HepG2 (cell line): ENCODE measurements around the gene TFCP2L1. TPM values are rescaled to one million over a fixed set of nuclear protein-coding genes. Genes with fewer than 3 reads are reported as not detected.

Source experiments
- ATAC-seq: fragments of 200-7000 bp; cut with Tn5 transposase; 3 replicates; pipeline ENCODE4 v1.9.1; 2020; ENCODE audit warnings: mild to moderate bottlenecking, moderate library complexity
- BruUV-seq: library from RNA; stranded (reverse); fragments of 400-500 nt; replicated peaks from 2 replicates; lab custom pipeline; 2021; lab: Mats Ljungman, UMichigan
- CTCF ChIA-PET: fragments of 300-600 bp; formaldehyde crosslinking; extraction: SDS; loops from one replicate; lab custom pipeline; 2021; ENCODE audit warnings: low total read pairs, inconsistent platforms, low intra/inter-chr PET ratio; lab: Yijun Ruan, JAX
- POLR2A ChIA-PET: fragments of 350-600 bp; sonication (Branson Sonifier 250); formaldehyde crosslinking; loops from one replicate; lab custom pipeline; 2020; ENCODE audit warnings: antibody characterized with exemption, inconsistent platforms; lab: Yijun Ruan, JAX
- DNase-seq: peaks from one replicate; pipeline ENCODE4 v3.0.0-alpha.2; 2015; ENCODE audit warnings: low spot score
- FAIRE-seq: peaks from 3 replicates; lab custom pipeline; 2011; peaks lifted over from hg19 to GRCh38; lab: Jason Lieb, UNC
- H2AFZ ChIP-seq: one replicate; pipeline ENCODE4 v1.6.1; 2011; ENCODE audit warnings: low read length, inconsistent platforms
- H3K27ac ChIP-seq: fragments of 300-600 bp; 3 replicates; pipeline ENCODE4 v1.8.0; 2011; ENCODE audit warnings: mixed run types, mild to moderate bottlenecking, mixed read lengths, low read length, inconsistent platforms; ENCODE audit not compliant: insufficient read depth; ENCODE audit errors: extremely low read length
- H3K27me3 ChIP-seq, 2 experiments: fragments of 200-600 bp in 1 of 2; 2 replicates in 1 of 2; 3 replicates in 1 of 2; pipeline versions ENCODE4 v1.6.0 to v1.8.0; 2011; ENCODE audit warnings: low read length in 2 of 2, mild to moderate bottlenecking in 2 of 2, moderate library complexity in 2 of 2, inconsistent platforms in 1 of 2; ENCODE audit not compliant: insufficient read depth in 2 of 2, control insufficient read depth in 1 of 2
- H3K36me3 ChIP-seq, 2 experiments: fragments of 200-600 bp in 1 of 2; replicated peaks in 1 of 2; 2 replicates in 1 of 2; 3 replicates in 1 of 2; pipeline versions ENCODE4 v1.5.1 to v1.8.0; 2011; ENCODE audit warnings: low read length in 2 of 2, inconsistent platforms in 1 of 2; ENCODE audit not compliant: insufficient read depth in 2 of 2, control insufficient read depth in 1 of 2
- H3K4me1 ChIP-seq: 2 replicates; pipeline ENCODE4 v1.5.1; 2012; ENCODE audit warnings: low read length, inconsistent platforms; ENCODE audit not compliant: insufficient read depth
- H3K4me2 ChIP-seq: 2 replicates; pipeline ENCODE4 v1.6.0; 2011; ENCODE audit warnings: low read depth, low read length, inconsistent platforms
- H3K4me3 ChIP-seq, 3 experiments: fragments of 200-600 bp in 1 of 3; sonication (generic), shearing (Covaris generic) in 1 of 3; replicated peaks in 1 of 3; 2 replicates each; pipeline ENCODE4 v1.5.1; 2011 to 2016; ENCODE audit warnings: low read length in 3 of 3, inconsistent platforms in 2 of 3, low read depth in 2 of 3, mild to moderate bottlenecking in 2 of 3, control low read depth in 1 of 3, mixed read lengths in 1 of 3; ENCODE audit not compliant: insufficient read depth in 1 of 3
- H3K79me2 ChIP-seq: one replicate; pipeline ENCODE4 v1.6.1; 2011; ENCODE audit warnings: low read length, inconsistent platforms; ENCODE audit not compliant: insufficient read depth
- H3K9ac ChIP-seq: 2 replicates; pipeline ENCODE4 v1.6.0; 2011; ENCODE audit warnings: mild to moderate bottlenecking, low read depth, low read length, inconsistent platforms; ENCODE audit not compliant: insufficient read depth
- H3K9me3 ChIP-seq: 2 replicates; pipeline ENCODE4 v1.5.1; 2012; ENCODE audit warnings: mild to moderate bottlenecking, low read length
- H4K20me1 ChIP-seq: 2 replicates; pipeline ENCODE4 v1.6.0; 2011; ENCODE audit warnings: inconsistent platforms, mild to moderate bottlenecking, low read length, moderate library complexity; ENCODE audit not compliant: insufficient read depth
- CCAR2 ChIP-seq: fragments of 200-400 bp; formaldehyde crosslinking; optimal IDR thresholded peaks from 2 replicates; pipeline ENCODE3; 2018; ENCODE audit warnings: low read depth, mild to moderate bottlenecking, low read length, moderate library complexity
- HIVEP1 ChIP-seq: sonication (generic); formaldehyde crosslinking; IDR thresholded peaks from 2 replicates; pipeline ENCODE4 v1.4.0; 2020; ENCODE audit warnings: mild to moderate bottlenecking, missing genetic modification reagents
- PRPF4 ChIP-seq: fragments of 200-400 bp; formaldehyde crosslinking; IDR thresholded peaks from 2 replicates; pipeline ENCODE4 v1.6.1; 2016; ENCODE audit warnings: low read length, low read depth; ENCODE audit not compliant: poor library complexity, severe bottlenecking
- RNF2 ChIP-seq: fragments of 450-650 bp; conservative IDR thresholded peaks from 2 replicates; pipeline ENCODE4 v1.6.1; 2016; ENCODE audit warnings: low read depth
- SALL2 ChIP-seq: sonication (generic); formaldehyde crosslinking; IDR thresholded peaks from 2 replicates; pipeline ENCODE4 v1.8.1; 2023; ENCODE audit warnings: mild to moderate bottlenecking, missing genetic modification reagents, inconsistent platforms
- SP4 ChIP-seq: sonication (generic); formaldehyde crosslinking; IDR thresholded peaks from 2 replicates; pipeline ENCODE4 v1.8.1; 2023; ENCODE audit warnings: mild to moderate bottlenecking, missing genetic modification reagents
- ZBTB2 ChIP-seq: sonication (generic); formaldehyde crosslinking; IDR thresholded peaks from 2 replicates; pipeline ENCODE4 v1.8.0; 2022; ENCODE audit warnings: low read depth, missing genetic modification reagents
- ZBTB43 ChIP-seq: sonication (generic); formaldehyde crosslinking; conservative IDR thresholded peaks from 2 replicates; pipeline ENCODE4 v1.4.0; 2020; ENCODE audit warnings: missing genetic modification reagents
- ZFP36L1 ChIP-seq: sonication (generic); formaldehyde crosslinking; IDR thresholded peaks from 2 replicates; pipeline ENCODE4 v1.8.0; 2022; ENCODE audit warnings: mild to moderate bottlenecking, missing genetic modification reagents, moderate library complexity
- ZNF124 ChIP-seq: sonication (generic); formaldehyde crosslinking; IDR thresholded peaks from 2 replicates; pipeline ENCODE4 v1.4.0; 2020; ENCODE audit warnings: missing genetic modification reagents
- ZNF30 ChIP-seq: sonication (generic); formaldehyde crosslinking; IDR thresholded peaks from 2 replicates; pipeline ENCODE4 v1.5.0; 2020; ENCODE audit warnings: mild to moderate bottlenecking, missing genetic modification reagents
- ZNF343 ChIP-seq: sonication (generic); formaldehyde crosslinking; IDR thresholded peaks from 2 replicates; pipeline ENCODE4 v1.4.0; 2020; ENCODE audit warnings: mild to moderate bottlenecking, missing genetic modification reagents
- ZNF513 ChIP-seq: sonication (generic); formaldehyde crosslinking; conservative IDR thresholded peaks from 2 replicates; pipeline ENCODE4 v1.5.0; 2020; ENCODE audit warnings: missing genetic modification reagents
- ZNF557 ChIP-seq: sonication (generic); formaldehyde crosslinking; IDR thresholded peaks from 2 replicates; pipeline ENCODE4 v1.4.0; 2020; ENCODE audit warnings: missing genetic modification reagents
- WGBS: methylation state at CpG from one replicate; pipeline ENCODE4 v1.1.6; 2017; ENCODE audit warnings: low lambda C conversion rate; 5-methylcytosine and 5-hydroxymethylcytosine counted together
- in situ Hi-C: cut with HindIII; loops from 2 replicates; pipeline ENCODE4 v1.10.0; 2017; ENCODE audit warnings: low pct_unique_long_range_greater_than_20kb; ENCODE audit not compliant: extremely low pct_ligation_motif_present
- intact Hi-C: fragments of 100-400 bp; cut with micrococcal nuclease; formaldehyde crosslinking; loops from one replicate; pipeline ENCODE4 v1.10.0; 2022; ENCODE audit not compliant: unreplicated experiment
- polyA plus RNA-seq, 8 experiments: library from polyadenylated mRNA; depleted of rRNA in 3 of 8; stranded (reverse) in 7 of 8; unstranded in 1 of 8; fragments of >200 nt; fragmentation: Illumina TruSeq in 4 of 8; extraction: Trizol in 4 of 8; gene quantifications; 2 replicates each; pipeline versions ENCODE4 v1.2.1 to v1.2.3, GENCODE V29; 2011 to 2016; ENCODE audit warnings: low read depth in 4 of 8, missing spikeins in 1 of 8, mixed read lengths in 1 of 8; ENCODE audit not compliant: insufficient read depth in 1 of 8
- total RNA-seq, 5 experiments: library from RNA; depleted of rRNA; stranded (reverse); fragments of >200 nt; fragmentation: Illumina TruSeq; extraction: Trizol; gene quantifications; 2 replicates each; pipeline ENCODE4 v1.2.3, GENCODE V29; 2016; ENCODE audit warnings: low read depth in 1 of 5

TFCP2L1 gene
- total and polyA plus RNA-seq, 2 of the 13 experiments (the other 11 are each of a cell fraction or from before 2014, with no cell fraction given): under 0.01 TPM; not detected in 1

GRCh38 chr2:121175326-121175725 is 109.7 kb downstream of the TFCP2L1 start (continued):
- no peak for TF ChIP-seq PRPF4

GRCh38 chr2:121173806-121174205 is 111.2 kb downstream of the TFCP2L1 start:
- FAIRE-seq (no peak), ATAC-seq (no peak), DNase-seq (no peak)
- in situ Hi-C loops (no loop called here), intact Hi-C loops (no loop called here)
- Histone ChIP-seq H3K9ac (no peak overlapping the region), H3K4me1 (no peaks in the 10 kb centered on the region), H2AFZ (no peak overlapping the region), H3K9me3 (peaks cover 7% of the 10 kb centered on the region; the same call in 1 of the 2 replicates), H3K79me2 (no peaks in the 10 kb centered on the region), H3K27ac (no peak overlapping the region), H3K4me2 (no peak overlapping the region), H3K4me3 (no peak overlapping the region), H4K20me1 (no peaks in the 10 kb centered on the region), H3K36me3 (no peaks in the 10 kb centered on the region), H3K27me3 (peaks cover 7 to 39% of the 10 kb centered on the region in 2 experiments)
- POLR2A ChIA-PET: no interaction called here
- no TSS peak for BruUV-seq
- CTCF ChIA-PET: no interaction called here
- TF ChIP-seq SALL2 (CRISPR knock-in tag) (no peak), RNF2 (no peak), ZNF30 (CRISPR knock-in tag) (no peak), CCAR2 (no peak), ZNF513 (CRISPR knock-in tag) (no peak), ZNF124 (CRISPR knock-in tag) (no peak), ZNF343 (CRISPR knock-in tag) (no peak), SP4 (CRISPR knock-in tag) (no peak), ZBTB43 (no peak), ZFP36L1 (no peak), ZBTB2 (no peak), HIVEP1 (CRISPR knock-in tag) (no peak), ZNF557 (CRISPR knock-in tag) (no peak)
- 43% methylated on average over 10 of the region's 10 CpGs for WGBS
